ENCODE results near the gene PNMA6A. TPM values are rescaled to one million over a fixed set of nuclear protein-coding genes. Genes with fewer than 3 reads are reported as not detected.

The PNMA6A gene
- total and polyA plus RNA-seq, 2 experiments from 2014 or later, result 2.9 to 8.6 TPM

GRCh38 chrX:153049093-153049492, 23.2 kb upstream of the PNMA6A start:
- no peaks in the 10 kb centered on the region for H3K36me3 ChIP-seq
- H3K4me1 ChIP-seq (ENCODE audit: low read depth), result no peaks in the 10 kb centered on the region
- H3K4me3 ChIP-seq, result no peak overlapping the region
- no peaks in the 10 kb centered on the region for H3K9me3 ChIP-seq (ENCODE audit: low read depth)
- no peak for TF ChIP-seq CTCF (IDR thresholded peaks at IDR 0.05; ENCODE audit: low read depth, low read length)
- no peaks in the 10 kb centered on the region for H3K27me3 ChIP-seq
- no peak for DNase-seq (ENCODE audit: low read depth in 1 of 2, low spot score in 1 of 2)
- H3K27ac ChIP-seq, result no peak overlapping the region

- H3K36me3 ChIP-seq, result no peaks in the 10 kb centered on the region
- no peak overlapping the region for H3K4me3 ChIP-seq
- no peak for TF ChIP-seq CTCF (IDR thresholded peaks at IDR 0.05; ENCODE audit: low read depth, low read length)
- no peaks in the 10 kb centered on the region for H3K27me3 ChIP-seq
- H3K9me3 ChIP-seq (ENCODE audit: low read depth), result no peaks in the 10 kb centered on the region
- no peak for DNase-seq (ENCODE audit: low read depth in 1 of 2, low spot score in 1 of 2)
- H3K27ac ChIP-seq, result no peak overlapping the region
- no peaks in the 10 kb centered on the region for H3K4me1 ChIP-seq (ENCODE audit: low read depth)
Observed at GRCh38 chrX:153052534-153052933, 19.7 kb upstream of the PNMA6A start.

- Histone ChIP-seq H3K36me3 (no peaks in the 10 kb centered on the region), H3K9me3 (ENCODE audit: low read depth) (no peaks in the 10 kb centered on the region), H3K27ac (no peak within 1 kb of the TSS), H3K4me3 (peak within 1 kb of the TSS; percentile 29), H3K4me1 (ENCODE audit: low read depth) (no peaks in the 10 kb centered on the region), H3K27me3 (no peaks in the 10 kb centered on the region)
- DNase-seq (ENCODE audit: low read depth in 1 of 2, low spot score in 1 of 2), result peak in 1 of 2 donors; percentile 54
- TF ChIP-seq CTCF (IDR thresholded peaks at IDR 0.05; ENCODE audit: low read depth, low read length), result no peak
Observed at GRCh38 chrX:153055871-153056749, 16.1 kb upstream of the PNMA6A start, which contains the start of gene PNMA3. PNMA3 (plus strand) TSS chrX:153056470; CDS start chrX:153057056, 586 bp downstream.

- H3K27ac ChIP-seq, result no peak overlapping the region
- no peaks in the 10 kb centered on the region for H3K36me3 ChIP-seq
- H3K4me1 ChIP-seq (ENCODE audit: low read depth), result no peaks in the 10 kb centered on the region
- H3K4me3 ChIP-seq, result no peak overlapping the region
- no peak for TF ChIP-seq CTCF (IDR thresholded peaks at IDR 0.05; ENCODE audit: low read depth, low read length)
- no peaks in the 10 kb centered on the region for H3K9me3 ChIP-seq (ENCODE audit: low read depth)
- H3K27me3 ChIP-seq, result no peaks in the 10 kb centered on the region
- DNase-seq (ENCODE audit: low read depth in 1 of 2, low spot score in 1 of 2), result peak in 1 of 2 donors; percentile 12
Observed at GRCh38 chrX:153057281-153057680, 15.0 kb upstream of the PNMA6A start.

GRCh38 chrX:153059191-153060094, 12.8 kb upstream of the PNMA6A start:
- no peak for DNase-seq (ENCODE audit: low read depth in 1 of 2, low spot score in 1 of 2)
- Histone ChIP-seq H3K4me1 (ENCODE audit: low read depth) (no peaks in the 10 kb centered on the region), H3K27me3 (no peaks in the 10 kb centered on the region), H3K4me3 (no peak overlapping the region), H3K9me3 (ENCODE audit: low read depth) (no peaks in the 10 kb centered on the region), H3K27ac (no peak overlapping the region), H3K36me3 (no peaks in the 10 kb centered on the region)
- TF ChIP-seq CTCF (IDR thresholded peaks at IDR 0.05; ENCODE audit: low read depth, low read length), result no peak
